Measurements from ENCODE around the gene DDB1. TPM values are rescaled to one million over a fixed set of nuclear protein-coding genes. Genes with fewer than 3 reads are reported as not detected.
A peak's percentile ranks its signal among the peaks of the same experiment; 100 is the strongest.

Gene DDB1
- total RNA-seq, 4 donors from 2014 or later, result 87.9 to 231 (median 155) TPM

DNA sequence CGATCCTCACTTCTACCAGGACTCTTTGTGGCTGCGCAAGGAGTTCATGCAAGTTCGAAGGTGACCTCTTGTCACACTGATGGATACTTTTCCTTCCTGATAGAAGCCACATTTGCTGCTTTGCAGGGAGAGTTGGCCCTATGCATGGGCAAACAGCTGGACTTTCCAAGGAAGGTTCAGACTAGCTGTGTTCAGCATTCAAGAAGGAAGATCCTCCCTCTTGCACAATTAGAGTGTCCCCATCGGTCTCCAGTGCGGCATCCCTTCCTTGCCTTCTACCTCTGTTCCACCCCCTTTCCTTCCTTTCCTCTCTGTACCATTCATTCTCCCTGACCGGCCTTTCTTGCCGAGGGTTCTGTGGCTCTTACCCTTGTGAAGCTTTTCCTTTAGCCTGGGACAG lies 35.7 kb upstream of the DDB1 start:
- intact Hi-C loops (cut with DNase I; ENCODE audit: low total_unique reads), result no loop called here
- no peaks in the 10 kb centered on the region for H3K9me3 ChIP-seq
- no peak for TF ChIP-seq POLR2A (IDR thresholded peaks at IDR 0.05)
- no peak for DNase-seq
- H3K27ac ChIP-seq, result peak overlapping the region in 1 of 2 donors; percentile 60
- no peaks in the 10 kb centered on the region for H3K36me3 ChIP-seq
- H3K27me3 ChIP-seq, result no peaks in the 10 kb centered on the region
- no peak overlapping the region for H3K4me3 ChIP-seq
- peaks cover 0 to 4% of the 10 kb centered on the region in 2 donors for H3K4me1 ChIP-seq

DNA sequence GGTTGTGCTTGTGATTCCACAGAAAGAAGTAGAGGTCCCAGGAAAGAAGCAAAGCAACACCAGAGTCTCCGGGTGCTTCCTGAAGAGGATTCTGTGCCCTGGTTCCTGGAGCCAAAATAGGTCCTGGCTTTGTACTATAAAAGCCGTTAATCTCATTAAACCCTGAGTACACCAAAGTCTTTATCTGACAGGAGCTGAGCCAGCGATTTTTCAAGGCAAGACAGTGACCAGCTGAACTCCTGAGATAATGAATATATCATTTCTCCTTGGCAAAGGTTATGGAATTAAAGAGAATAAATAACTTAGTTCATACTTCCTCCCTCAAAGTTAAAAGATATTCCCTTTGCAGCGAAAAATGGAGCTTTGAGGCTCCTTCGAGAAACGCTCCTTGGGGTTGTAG lies 34.5 kb upstream of the DDB1 start:
- Histone ChIP-seq H3K27ac (peak overlapping the region; percentile 55 to 61), H3K36me3 (no peaks in the 10 kb centered on the region)

DNA sequence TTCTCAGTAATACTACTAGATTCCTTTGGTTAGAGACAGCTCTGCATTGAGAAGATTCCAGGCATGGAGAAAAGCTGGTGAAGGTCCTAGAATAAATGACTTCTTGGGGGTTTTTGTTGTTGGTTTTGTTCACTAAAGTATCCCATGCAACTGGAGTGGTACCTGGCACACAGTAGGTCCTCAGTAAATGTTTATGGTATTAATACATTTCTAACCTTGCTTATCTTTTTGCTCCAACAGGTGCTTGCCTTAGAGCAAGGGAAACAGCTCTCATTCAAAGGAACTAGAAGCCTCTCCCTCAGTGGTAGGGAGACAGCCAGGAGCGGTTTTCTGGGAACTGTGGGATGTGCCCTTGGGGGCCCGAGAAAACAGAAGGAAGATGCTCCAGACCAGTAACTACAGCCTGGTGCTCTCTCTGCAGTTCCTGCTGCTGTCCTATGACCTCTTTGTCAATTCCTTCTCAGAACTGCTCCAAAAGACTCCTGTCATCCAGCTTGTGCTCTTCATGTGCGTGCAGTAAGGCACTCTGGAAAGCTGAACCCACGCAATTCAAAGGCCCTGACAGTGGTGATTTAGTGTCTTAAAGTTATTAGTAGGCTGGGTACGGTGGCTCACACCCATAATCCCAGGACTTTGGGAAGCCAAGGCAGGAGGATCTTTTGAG lies 31.2 kb upstream of the DDB1 start:
- TF ChIP-seq, protein P1, sequence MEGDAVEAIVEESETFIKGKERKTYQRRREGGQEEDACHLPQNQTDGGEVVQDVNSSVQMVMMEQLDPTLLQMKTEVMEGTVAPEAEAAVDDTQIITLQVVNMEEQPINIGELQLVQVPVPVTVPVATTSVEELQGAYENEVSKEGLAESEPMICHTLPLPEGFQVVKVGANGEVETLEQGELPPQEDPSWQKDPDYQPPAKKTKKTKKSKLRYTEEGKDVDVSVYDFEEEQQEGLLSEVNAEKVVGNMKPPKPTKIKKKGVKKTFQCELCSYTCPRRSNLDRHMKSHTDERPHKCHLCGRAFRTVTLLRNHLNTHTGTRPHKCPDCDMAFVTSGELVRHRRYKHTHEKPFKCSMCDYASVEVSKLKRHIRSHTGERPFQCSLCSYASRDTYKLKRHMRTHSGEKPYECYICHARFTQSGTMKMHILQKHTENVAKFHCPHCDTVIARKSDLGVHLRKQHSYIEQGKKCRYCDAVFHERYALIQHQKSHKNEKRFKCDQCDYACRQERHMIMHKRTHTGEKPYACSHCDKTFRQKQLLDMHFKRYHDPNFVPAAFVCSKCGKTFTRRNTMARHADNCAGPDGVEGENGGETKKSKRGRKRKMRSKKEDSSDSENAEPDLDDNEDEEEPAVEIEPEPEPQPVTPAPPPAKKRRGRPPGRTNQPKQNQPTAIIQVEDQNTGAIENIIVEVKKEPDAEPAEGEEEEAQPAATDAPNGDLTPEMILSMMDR (IDR thresholded peaks at IDR 0.05), result no peak
- TF ChIP-seq POLR2A (IDR thresholded peaks at IDR 0.05), result no peak
- DNase-seq, result no peak
- no peaks in the 10 kb centered on the region for H3K36me3 ChIP-seq

More for the DNA sequence above, 34.5 kb upstream of the DDB1 start:
- intact Hi-C loops (cut with DNase I; ENCODE audit: low total_unique reads), result no loop called here
- Histone ChIP-seq H3K4me3 (no peak overlapping the region), H3K27me3 (no peaks in the 10 kb centered on the region), H3K9me3 (no peaks in the 10 kb centered on the region), H3K4me1 (peaks cover 0 to 4% of the 10 kb centered on the region in 2 donors)
- DNase-seq, result no peak
- TF ChIP-seq, protein P1 (IDR thresholded peaks at IDR 0.05), result no peak
- TF ChIP-seq POLR2A (IDR thresholded peaks at IDR 0.05), result no peak

DNA sequence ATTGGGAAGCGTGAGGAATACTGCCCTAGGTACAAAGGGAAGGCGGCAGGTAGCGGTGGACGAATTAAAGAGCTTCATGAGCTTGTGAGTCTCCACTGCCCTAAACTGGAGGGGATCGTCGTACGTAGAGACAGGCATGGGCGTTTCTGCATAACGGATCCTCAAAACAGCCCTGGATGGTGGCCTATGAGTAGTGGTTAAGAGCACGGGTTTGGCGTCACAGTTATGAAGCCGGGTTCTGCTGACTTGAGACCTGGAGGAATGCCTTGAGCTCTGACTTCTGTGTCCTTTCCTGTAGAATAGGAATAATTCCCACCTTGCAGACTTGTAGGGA lies 29.6 kb upstream of the DDB1 start:
- Histone ChIP-seq H3K36me3 (no peaks in the 10 kb centered on the region), H3K4me3 (peak overlapping the region; percentile 62 to 81), H3K27ac (peak overlapping the region; percentile 93 to 97), H3K27me3 (no peaks in the 10 kb centered on the region), H3K4me1 (no peaks in the 10 kb centered on the region), H3K9me3 (no peaks in the 10 kb centered on the region)
- peak in 1 of 2 donors; percentile 34 for DNase-seq
- TF ChIP-seq, protein P1 (IDR thresholded peaks at IDR 0.05), result no peak
- no peak for TF ChIP-seq POLR2A (IDR thresholded peaks at IDR 0.05)
- intact Hi-C loops (cut with DNase I; ENCODE audit: low total_unique reads), result no loop called here

More for the DNA sequence above, 31.2 kb upstream of the DDB1 start:
- intact Hi-C loops (cut with DNase I; ENCODE audit: low total_unique reads), result no loop called here
- Histone ChIP-seq H3K4me3 (no peak overlapping the region), H3K9me3 (no peaks in the 10 kb centered on the region), H3K4me1 (no peaks in the 10 kb centered on the region), H3K27me3 (no peaks in the 10 kb centered on the region), H3K27ac (no peak overlapping the region)

- TF ChIP-seq, protein P1 (IDR thresholded peaks at IDR 0.05), result peak in 1 of 4 experiments; percentile 7
- peak; percentile 48 to 89 for TF ChIP-seq POLR2A (IDR thresholded peaks at IDR 0.05)
- no peaks in the 10 kb centered on the region for H3K27me3 ChIP-seq
Observed at GRCh38 chr11:61361741-61362541, 29.0 kb upstream of the DDB1 start, which contains the start of the genes CYB561A3 and TMEM138. CYB561A3 (minus strand) TSS chr11:61361882; CDS start chr11:61356713, 5,169 bp downstream. TMEM138 (plus strand) TSS chr11:61362374; CDS start chr11:61364391, 2,017 bp downstream.

More at GRCh38 chr11:61361741-61362541, 29.0 kb upstream of the DDB1 start, which contains the start of the genes CYB561A3 and TMEM138:
- H3K4me3 ChIP-seq, result peak within 1 kb of the TSS; percentile 62 to 81
- DNase-seq, result peak; percentile 90 to 92
- H3K9me3 ChIP-seq, result no peaks in the 10 kb centered on the region
- H3K36me3 ChIP-seq, result no peaks in the 10 kb centered on the region
- no peaks in the 10 kb centered on the region for H3K4me1 ChIP-seq
- intact Hi-C loops (cut with DNase I; ENCODE audit: low total_unique reads), result no loop called here
- H3K27ac ChIP-seq, result peak within 1 kb of the TSS; percentile 93 to 97
